Muscle of leg (tissue), 11 donors: ENCODE measurements around the gene TDP2. TPM values are rescaled to one million over a fixed set of nuclear protein-coding genes. Genes with fewer than 3 reads are reported as not detected.

Source experiments
- DNase-seq: peaks from one replicate; pipeline ENCODE4 v3.0.0; 2013
- H3K27ac ChIP-seq: one replicate; pipeline ENCODE4 v1.5.1; 2013; ENCODE audit warnings: mild to moderate bottlenecking, low read length, control low read depth
- H3K27me3 ChIP-seq: one replicate; pipeline ENCODE4 v1.6.1; 2013; ENCODE audit warnings: low read length; ENCODE audit not compliant: control insufficient read depth, insufficient read depth
- H3K36me3 ChIP-seq: one replicate; pipeline ENCODE4 v1.6.1; 2013; ENCODE audit warnings: low read length; ENCODE audit not compliant: control insufficient read depth, insufficient read depth
- H3K4me1 ChIP-seq: one replicate; pipeline ENCODE4 v1.6.1; 2013; ENCODE audit warnings: low read length; ENCODE audit not compliant: control insufficient read depth, insufficient read depth
- H3K4me3 ChIP-seq: one replicate; pipeline ENCODE4 v1.5.1; 2013; ENCODE audit warnings: low read length, control low read depth
- H3K9me3 ChIP-seq: replicated peaks from 2 replicates; pipeline ENCODE4 v1.6.1; 2013; ENCODE audit warnings: low read depth, low read length; ENCODE audit not compliant: control insufficient read depth
- WGBS: methylation state at CpG from one replicate; pipeline ENCODE4 v1.1.5; 2013; ENCODE audit warnings: missing lambda C conversion rate; ENCODE audit not compliant: insufficient coverage; 5-methylcytosine and 5-hydroxymethylcytosine counted together
- polyA plus RNA-seq, 8 donors: library from polyadenylated mRNA; unstranded; fragments of 120-200 nt; gene quantifications; one replicate each; pipeline versions ENCODE4 v1.2.1 to v1.2.3, GENCODE V29; 2013; ENCODE audit warnings: inconsistent platforms in 1 of 8, low replicate concordance in 1 of 8; ENCODE audit not compliant: insufficient read length in 8 of 8, insufficient read depth in 1 of 8
- total RNA-seq: library from RNA; stranded (reverse); fragments of 120-200 nt; gene quantifications from one replicate; pipeline ENCODE4 v1.2.4, GENCODE V29; 2013

TDP2 gene
- total and polyA plus RNA-seq, 9 donors: 16.0 to 33.0 (median 26.7) TPM

- Histone ChIP-seq H3K9me3 (no peaks in the 10 kb centered on the region), H3K4me3 (no peak overlapping the region), H3K36me3 (no peaks in the 10 kb centered on the region), H3K4me1 (no peaks in the 10 kb centered on the region), H3K27ac (no peak overlapping the region), H3K27me3 (no peaks in the 10 kb centered on the region)
- no peak for DNase-seq
- WGBS: 89% methylated on average over 3 of the region's 6 CpGs
These were observed 60.3 kb downstream of the TDP2 start for GRCh38 chr6:24606200-24606930.

GRCh38 chr6:24603241-24603640 is 63.5 kb downstream of the TDP2 start:
- no peak overlapping the region for H3K4me3 ChIP-seq
- H3K27me3 ChIP-seq: no peaks in the 10 kb centered on the region
- H3K9me3 ChIP-seq: no peaks in the 10 kb centered on the region
- DNase-seq: no peak
- no peaks in the 10 kb centered on the region for H3K36me3 ChIP-seq
- no CpG with 5 or more reads among the region's 2 CpGs for WGBS
- no peak overlapping the region for H3K27ac ChIP-seq
- H3K4me1 ChIP-seq: no peaks in the 10 kb centered on the region

- H3K36me3 ChIP-seq: no peaks in the 10 kb centered on the region
- H3K4me1 ChIP-seq: no peaks in the 10 kb centered on the region
- no peaks in the 10 kb centered on the region for H3K9me3 ChIP-seq
- H3K4me3 ChIP-seq: no peak overlapping the region
- 55% methylated on average over 4 of the region's 4 CpGs for WGBS
- no peak for DNase-seq
- no peak overlapping the region for H3K27ac ChIP-seq
- no peaks in the 10 kb centered on the region for H3K27me3 ChIP-seq
These were observed 65.8 kb downstream of the TDP2 start for GRCh38 chr6:24600903-24601302.

Other genes with a start within 250 kb of the TDP2 start
- 2.7 TPM for gene GPLD1, start 177.3 kb downstream of the TDP2 start, total RNA-seq
- gene GPLD1, start 177.3 kb downstream of the TDP2 start, polyA plus RNA-seq: 1 to 10 TPM; 1.6 to 2.4 (median 2.0) TPM
- 5.9 TPM for gene ALDH5A1, start 171.9 kb downstream of the TDP2 start, total RNA-seq
- gene ALDH5A1, start 171.9 kb downstream of the TDP2 start, polyA plus RNA-seq: 1 to 10 TPM; 7.0 to 9.4 (median 8.2) TPM
- gene KIAA0319, start 20.7 kb downstream of the TDP2 start, total RNA-seq: 0.04 TPM
- gene KIAA0319, start 20.7 kb downstream of the TDP2 start, polyA plus RNA-seq: under 1 TPM; 0.05 to 0.17 (median 0.06) TPM
- gene ACOT13, start 178 bp upstream of the TDP2 start, total RNA-seq: 21.0 TPM
- 10 to 100 TPM; 13.6 to 17.6 (median 15.2) TPM for gene ACOT13, start 178 bp upstream of the TDP2 start, polyA plus RNA-seq
- 67.6 TPM for gene C6orf62, start 52.3 kb upstream of the TDP2 start, total RNA-seq
- gene C6orf62, start 52.3 kb upstream of the TDP2 start, polyA plus RNA-seq: 10 to 100 TPM; 65.9 to 94.5 (median 88.8) TPM
- 13.7 TPM for gene GMNN, start 108.0 kb upstream of the TDP2 start, total RNA-seq
- gene GMNN, start 108.0 kb upstream of the TDP2 start, polyA plus RNA-seq: 10 to 100 TPM; 16.2 to 22.0 (median 17.5) TPM
- gene ARMH2, start 132.0 kb upstream of the TDP2 start, total RNA-seq: not detected
- not detected for gene ARMH2, start 132.0 kb upstream of the TDP2 start, polyA plus RNA-seq